ENCODE measurements around the gene HOXA6.

Gene HOXA6

DNA sequence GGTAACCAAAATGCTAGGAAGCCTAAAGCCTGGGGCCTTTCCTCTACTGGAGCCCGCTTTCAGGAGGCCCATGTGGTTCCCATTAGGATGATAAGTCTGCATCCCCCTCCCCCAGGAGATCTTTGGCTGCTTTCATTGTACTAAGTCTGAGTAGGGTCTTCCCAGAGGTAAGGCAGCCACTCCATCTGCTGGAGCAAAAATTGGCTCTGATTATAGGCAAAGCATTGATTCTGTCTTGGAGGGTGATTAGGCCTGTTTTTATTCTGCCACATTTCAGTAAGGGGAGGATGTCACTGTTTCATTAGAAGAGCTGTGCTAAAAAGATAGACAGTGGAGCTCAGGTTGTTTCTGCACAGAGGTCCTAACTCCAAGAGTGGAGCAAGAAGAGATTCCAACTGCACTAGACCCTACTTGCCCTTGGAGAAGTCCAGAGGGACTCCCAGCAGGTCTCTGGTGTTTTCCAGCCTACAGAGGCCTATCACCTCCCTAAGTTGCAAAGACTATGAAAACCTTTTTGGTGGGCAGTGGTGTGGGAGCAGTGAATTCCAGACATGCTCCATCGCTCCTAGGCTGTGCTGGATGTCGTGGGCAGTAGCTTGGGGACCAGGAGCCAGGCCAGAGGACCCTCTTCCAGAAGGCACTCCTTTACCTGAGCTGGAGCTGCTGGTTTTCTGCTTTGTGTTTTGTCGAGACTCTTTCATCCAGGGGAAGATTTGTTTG lies 37.9 kb downstream of the HOXA6 start:
- Histone ChIP-seq H3K27ac (ENCODE audit: low read length) (no peak overlapping the region), H3K4me3 (ENCODE audit: low read length) (no peak overlapping the region), H3K9me3 (ENCODE audit: control insufficient read depth, insufficient read depth, low read length) (no peaks in the 10 kb centered on the region), H3K4me1 (ENCODE audit: control insufficient read depth, insufficient read depth, low read length) (peaks cover 6% of the 10 kb centered on the region; the same call in 1 of the 2 replicates), H3K36me3 (ENCODE audit: control insufficient read depth, insufficient read depth, low read length) (no peaks in the 10 kb centered on the region), H3K27me3 (ENCODE audit: control insufficient read depth, insufficient read depth, low read length) (peaks cover 92% of the 10 kb centered on the region)
- DNase-seq (ENCODE audit: low read depth, low spot score), result no peak
- no CpG with 5 or more reads among the region's 4 CpGs for WGBS (ENCODE audit: insufficient coverage, insufficient read length)

DNA sequence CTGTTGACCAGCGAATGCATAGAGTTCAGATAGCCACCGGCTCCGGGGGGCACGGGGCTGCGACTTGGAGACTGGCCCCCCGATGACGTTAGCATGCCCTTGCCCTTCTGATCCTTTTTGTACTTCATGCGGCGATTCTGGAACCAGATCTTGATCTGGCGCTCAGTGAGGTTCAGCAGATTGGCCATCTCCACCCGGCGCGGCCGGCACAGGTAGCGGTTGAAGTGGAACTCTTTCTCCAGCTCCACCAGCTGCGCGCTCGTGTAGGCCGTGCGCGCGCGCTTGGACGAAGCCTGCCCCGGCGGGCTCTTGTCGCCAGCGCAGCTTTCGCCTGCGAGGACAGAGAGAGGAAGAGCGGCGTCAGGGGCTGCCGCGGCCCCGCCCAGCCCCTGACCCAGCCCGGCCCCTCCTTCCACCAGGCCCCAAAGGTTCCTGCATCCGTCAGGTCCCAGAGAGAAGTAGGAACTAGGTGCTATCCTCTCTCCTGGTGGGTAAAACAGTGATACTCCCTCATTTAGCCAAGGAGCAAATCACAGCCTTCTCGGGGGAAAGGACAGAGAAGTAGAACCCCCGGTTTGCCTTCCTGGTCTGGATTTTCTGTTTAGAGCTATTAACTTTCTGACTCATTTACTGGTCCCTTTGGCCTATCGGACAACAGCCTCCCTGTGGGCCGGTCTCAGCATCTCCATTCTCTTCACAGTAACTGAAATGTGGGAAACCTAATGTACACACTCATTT lies 39.0 kb downstream of the HOXA6 start:
- Histone ChIP-seq H3K36me3 (ENCODE audit: control insufficient read depth, insufficient read depth, low read length) (no peaks in the 10 kb centered on the region), H3K4me1 (ENCODE audit: control insufficient read depth, insufficient read depth, low read length) (peaks cover 6% of the 10 kb centered on the region; the same call in 1 of the 2 replicates), H3K9me3 (ENCODE audit: control insufficient read depth, insufficient read depth, low read length) (no peaks in the 10 kb centered on the region), H3K27ac (ENCODE audit: low read length) (no peak overlapping the region), H3K27me3 (ENCODE audit: control insufficient read depth, insufficient read depth, low read length) (peaks cover 97% of the 10 kb centered on the region), H3K4me3 (ENCODE audit: low read length) (no peak overlapping the region; the same call in 1 of the 2 replicates)
- no CpG with 5 or more reads among the region's 41 CpGs for WGBS (ENCODE audit: insufficient coverage, insufficient read length)
- DNase-seq (ENCODE audit: low read depth, low spot score), result no peak

DNA sequence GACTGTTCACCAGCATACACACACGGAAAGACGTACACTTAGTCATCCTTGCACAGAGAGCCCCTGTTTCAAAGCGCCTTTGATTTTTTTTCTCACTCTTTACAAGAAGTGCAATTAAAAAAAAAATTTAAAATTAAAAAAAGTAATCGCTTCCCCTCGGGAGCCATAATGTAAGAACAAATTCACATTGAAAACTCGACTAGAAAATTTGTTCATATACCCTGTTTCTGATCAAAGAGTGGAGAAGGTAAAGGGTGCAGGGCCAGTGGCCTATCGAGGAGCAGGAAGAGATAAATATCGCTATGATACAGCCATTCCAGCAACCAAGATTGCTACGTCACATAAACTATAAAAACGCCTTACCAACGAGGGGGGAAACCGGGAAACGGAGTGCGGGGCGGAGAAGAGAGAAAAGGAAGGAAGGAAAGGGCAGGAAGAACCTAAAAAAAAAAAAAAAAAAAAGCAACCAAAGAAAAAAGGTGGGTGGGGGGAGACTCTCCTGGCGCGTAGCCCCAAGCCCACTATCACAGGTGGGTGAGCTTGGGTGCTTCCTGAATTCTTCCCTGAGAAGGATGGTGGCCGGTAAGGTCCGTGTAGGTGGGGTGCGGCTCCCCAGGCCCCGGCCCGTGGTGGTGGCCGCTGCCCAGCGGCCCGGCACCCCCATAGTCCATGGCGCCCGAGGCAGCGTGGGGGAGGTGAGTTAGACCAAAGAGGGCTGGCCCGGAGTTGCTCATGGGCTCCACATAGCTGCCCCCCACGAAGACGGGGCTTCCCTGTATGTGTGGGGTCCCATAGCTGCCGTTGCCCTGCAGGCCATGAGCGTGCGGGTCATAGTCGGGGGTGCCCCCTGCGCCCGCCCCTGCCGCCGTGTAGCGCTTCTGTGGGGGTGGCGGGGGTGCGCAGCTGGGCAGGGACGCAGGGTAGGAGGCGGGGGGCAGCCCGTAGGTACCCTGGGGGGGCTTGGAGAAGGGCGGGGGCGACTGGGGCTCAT lies 39.9 kb downstream of the HOXA6 start:
- H3K4me1 ChIP-seq (ENCODE audit: control insufficient read depth, insufficient read depth, low read length), result peaks cover 7% of the 10 kb centered on the region; the same call in 1 of the 2 replicates
- H3K27me3 ChIP-seq (ENCODE audit: control insufficient read depth, insufficient read depth, low read length), result peaks cover 97% of the 10 kb centered on the region
- DNase-seq (ENCODE audit: low read depth, low spot score), result no peak
- no peaks in the 10 kb centered on the region for H3K36me3 ChIP-seq (ENCODE audit: control insufficient read depth, insufficient read depth, low read length)
- H3K27ac ChIP-seq (ENCODE audit: low read length), result no peak overlapping the region
- no peak overlapping the region; the same call in 1 of the 2 replicates for H3K4me3 ChIP-seq (ENCODE audit: low read length)
- no CpG with 5 or more reads among the region's 47 CpGs for WGBS (ENCODE audit: insufficient coverage, insufficient read length)
- no peaks in the 10 kb centered on the region for H3K9me3 ChIP-seq (ENCODE audit: control insufficient read depth, insufficient read depth, low read length)

DNA sequence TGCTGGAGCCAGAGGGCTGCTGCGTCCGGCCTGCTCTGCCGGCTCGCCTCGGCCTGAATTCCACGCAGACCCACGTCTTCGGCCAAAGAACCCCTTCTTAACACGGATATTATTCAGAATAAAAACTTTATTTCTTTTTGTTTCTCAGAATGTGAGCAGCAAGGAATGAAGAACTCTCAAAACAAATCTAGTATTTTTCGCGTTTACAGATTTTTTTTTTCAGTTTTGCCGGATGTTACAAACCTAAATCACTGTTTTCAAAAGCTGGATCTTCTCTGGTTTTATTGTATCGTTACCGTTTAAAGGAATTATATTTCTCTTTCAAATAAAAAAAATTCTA lies 40.7 kb downstream of the HOXA6 start:
- no CpG with 5 or more reads among the region's 14 CpGs for WGBS (ENCODE audit: insufficient coverage, insufficient read length)
- Histone ChIP-seq H3K27me3 (ENCODE audit: control insufficient read depth, insufficient read depth, low read length) (peaks cover 96% of the 10 kb centered on the region), H3K4me3 (ENCODE audit: low read length) (no peak overlapping the region)

DNA sequence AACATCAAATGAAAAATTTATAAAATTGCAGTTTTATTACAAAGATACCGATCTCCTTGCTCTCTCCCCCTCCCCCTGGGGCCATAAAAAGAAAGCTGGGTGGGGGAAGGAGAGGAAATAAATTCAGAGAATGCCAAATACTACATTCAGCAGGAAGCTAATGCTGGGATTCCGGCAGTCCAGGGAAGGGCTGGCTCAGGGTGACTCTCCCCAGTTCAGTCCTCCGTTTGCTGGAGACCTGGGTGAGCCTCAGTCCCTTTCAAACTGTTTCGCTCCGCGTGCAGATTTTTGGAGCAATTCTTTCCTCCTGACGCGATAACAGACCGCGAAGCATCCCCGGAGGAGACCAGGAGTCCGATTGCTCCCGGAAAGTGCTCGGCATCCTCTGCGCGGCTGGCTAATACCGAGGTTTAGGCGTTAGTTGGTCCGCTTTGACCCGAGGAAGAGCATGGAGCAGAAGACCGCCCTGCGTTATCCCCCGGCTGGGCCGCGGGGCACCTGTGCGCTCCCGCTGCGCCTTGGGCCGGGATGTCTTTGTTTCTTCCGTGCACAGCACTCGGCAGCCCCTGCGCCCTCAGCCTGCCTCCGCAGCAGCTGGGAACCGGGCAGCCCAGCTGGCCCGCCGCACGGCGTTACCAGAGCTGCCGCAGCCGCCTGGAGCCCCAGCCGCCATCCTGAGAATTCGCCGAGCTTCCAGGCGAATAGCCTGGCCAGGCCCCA lies 41.2 kb downstream of the HOXA6 start:
- Histone ChIP-seq H3K36me3 (ENCODE audit: control insufficient read depth, insufficient read depth, low read length) (no peaks in the 10 kb centered on the region), H3K27ac (ENCODE audit: low read length) (no peak overlapping the region), H3K27me3 (ENCODE audit: control insufficient read depth, insufficient read depth, low read length) (peaks cover 96% of the 10 kb centered on the region), H3K4me3 (ENCODE audit: low read length) (no peak overlapping the region), H3K4me1 (ENCODE audit: control insufficient read depth, insufficient read depth, low read length) (peaks cover 7% of the 10 kb centered on the region; the same call in 1 of the 2 replicates), H3K9me3 (ENCODE audit: control insufficient read depth, insufficient read depth, low read length) (no peaks in the 10 kb centered on the region)
- WGBS (ENCODE audit: insufficient coverage, insufficient read length), result no CpG with 5 or more reads among the region's 44 CpGs
- DNase-seq (ENCODE audit: low read depth, low spot score), result no peak

More for the DNA sequence above, 40.7 kb downstream of the HOXA6 start:
- no peaks in the 10 kb centered on the region for H3K9me3 ChIP-seq (ENCODE audit: control insufficient read depth, insufficient read depth, low read length)
- DNase-seq (ENCODE audit: low read depth, low spot score), result no peak
- H3K36me3 ChIP-seq (ENCODE audit: control insufficient read depth, insufficient read depth, low read length), result no peaks in the 10 kb centered on the region
- H3K27ac ChIP-seq (ENCODE audit: low read length), result no peak overlapping the region
- peaks cover 7% of the 10 kb centered on the region; the same call in 1 of the 2 replicates for H3K4me1 ChIP-seq (ENCODE audit: control insufficient read depth, insufficient read depth, low read length)

DNA sequence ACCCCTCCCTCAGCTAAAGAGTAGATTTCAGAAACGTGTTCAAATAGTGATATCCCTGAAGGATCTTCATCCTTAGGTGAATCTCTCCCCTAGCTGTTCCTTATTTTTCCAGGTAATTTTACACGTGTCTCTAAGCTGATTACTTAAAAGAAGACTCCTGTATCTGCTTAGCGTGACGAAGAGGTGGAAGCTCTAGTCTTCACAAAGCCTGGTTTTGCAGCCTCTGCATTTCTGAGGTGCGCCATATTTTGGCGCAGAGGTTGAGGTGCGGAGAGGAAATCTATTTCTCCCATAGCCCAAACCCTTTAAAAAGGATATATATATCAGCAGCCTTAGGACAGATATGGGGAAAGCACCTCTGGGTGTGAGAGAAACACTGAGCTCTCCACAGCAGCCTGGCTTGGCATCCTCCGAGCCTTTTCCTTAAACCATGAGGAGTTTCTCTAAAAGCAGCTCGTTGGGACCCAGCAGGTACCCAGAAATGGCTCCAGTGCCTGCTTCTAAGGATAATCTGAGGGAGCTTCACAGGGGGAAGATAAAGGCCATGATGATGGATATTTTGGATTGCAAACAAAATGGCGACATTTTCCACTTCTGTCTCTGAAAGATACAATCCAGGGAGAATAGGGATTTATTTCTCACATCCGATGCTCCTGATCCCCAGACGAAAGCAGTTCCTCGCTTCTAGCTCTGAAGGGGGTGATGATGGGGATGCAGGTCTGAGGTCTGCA lies 42.1 kb downstream of the HOXA6 start:
- Histone ChIP-seq H3K9me3 (ENCODE audit: control insufficient read depth, insufficient read depth, low read length) (no peaks in the 10 kb centered on the region), H3K27ac (ENCODE audit: low read length) (no peak overlapping the region), H3K27me3 (ENCODE audit: control insufficient read depth, insufficient read depth, low read length) (peaks cover 96% of the 10 kb centered on the region), H3K4me3 (ENCODE audit: low read length) (no peak overlapping the region), H3K4me1 (ENCODE audit: control insufficient read depth, insufficient read depth, low read length) (peaks cover 7% of the 10 kb centered on the region; the same call in 1 of the 2 replicates), H3K36me3 (ENCODE audit: control insufficient read depth, insufficient read depth, low read length) (no peaks in the 10 kb centered on the region)
- no CpG with 5 or more reads among the region's 13 CpGs for WGBS (ENCODE audit: insufficient coverage, insufficient read length)
- DNase-seq (ENCODE audit: low read depth, low spot score), result no peak

DNA sequence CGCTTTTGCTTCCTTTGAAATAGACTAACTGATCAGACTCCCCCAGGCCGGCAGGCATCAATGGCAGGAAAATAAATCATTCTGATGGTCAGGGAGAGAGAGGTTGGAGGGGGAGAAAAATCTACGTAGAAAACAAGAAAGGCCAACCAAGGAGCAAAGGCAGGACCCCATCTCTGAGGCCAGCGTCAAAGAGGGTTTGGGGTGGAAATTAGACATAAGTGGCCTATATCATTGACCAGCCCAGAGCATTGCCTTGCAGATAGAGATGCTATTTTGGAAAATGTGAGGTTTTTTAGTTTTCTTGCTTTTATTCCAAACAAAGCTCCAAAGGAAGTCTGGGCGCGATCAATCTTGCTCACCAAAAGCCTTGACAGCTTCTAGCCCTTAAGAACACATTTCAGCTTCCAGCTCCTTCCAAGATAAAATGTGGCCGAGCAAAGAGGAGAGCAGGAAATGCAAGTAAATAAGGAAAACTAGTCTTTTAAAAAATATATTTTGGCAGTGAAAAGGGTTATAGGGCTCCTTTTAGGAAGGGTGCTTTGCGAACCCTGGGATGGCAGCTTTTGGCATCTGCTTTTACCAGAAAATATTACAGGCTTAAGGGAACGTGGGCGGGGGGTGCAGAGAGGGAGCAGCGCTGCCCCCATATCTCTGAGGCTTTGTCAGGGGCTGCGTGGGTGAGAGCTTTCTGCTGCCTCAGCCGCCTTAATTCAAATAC lies 43.1 kb downstream of the HOXA6 start:
- no CpG with 5 or more reads among the region's 13 CpGs for WGBS (ENCODE audit: insufficient coverage, insufficient read length)
- Histone ChIP-seq H3K27ac (ENCODE audit: low read length) (no peak overlapping the region), H3K4me1 (ENCODE audit: control insufficient read depth, insufficient read depth, low read length) (peaks cover 7% of the 10 kb centered on the region; the same call in 1 of the 2 replicates), H3K4me3 (ENCODE audit: low read length) (no peak overlapping the region), H3K27me3 (ENCODE audit: control insufficient read depth, insufficient read depth, low read length) (peaks cover 93% of the 10 kb centered on the region), H3K9me3 (ENCODE audit: control insufficient read depth, insufficient read depth, low read length) (no peaks in the 10 kb centered on the region), H3K36me3 (ENCODE audit: control insufficient read depth, insufficient read depth, low read length) (no peaks in the 10 kb centered on the region)
- no peak for DNase-seq (ENCODE audit: low read depth, low spot score)

DNA sequence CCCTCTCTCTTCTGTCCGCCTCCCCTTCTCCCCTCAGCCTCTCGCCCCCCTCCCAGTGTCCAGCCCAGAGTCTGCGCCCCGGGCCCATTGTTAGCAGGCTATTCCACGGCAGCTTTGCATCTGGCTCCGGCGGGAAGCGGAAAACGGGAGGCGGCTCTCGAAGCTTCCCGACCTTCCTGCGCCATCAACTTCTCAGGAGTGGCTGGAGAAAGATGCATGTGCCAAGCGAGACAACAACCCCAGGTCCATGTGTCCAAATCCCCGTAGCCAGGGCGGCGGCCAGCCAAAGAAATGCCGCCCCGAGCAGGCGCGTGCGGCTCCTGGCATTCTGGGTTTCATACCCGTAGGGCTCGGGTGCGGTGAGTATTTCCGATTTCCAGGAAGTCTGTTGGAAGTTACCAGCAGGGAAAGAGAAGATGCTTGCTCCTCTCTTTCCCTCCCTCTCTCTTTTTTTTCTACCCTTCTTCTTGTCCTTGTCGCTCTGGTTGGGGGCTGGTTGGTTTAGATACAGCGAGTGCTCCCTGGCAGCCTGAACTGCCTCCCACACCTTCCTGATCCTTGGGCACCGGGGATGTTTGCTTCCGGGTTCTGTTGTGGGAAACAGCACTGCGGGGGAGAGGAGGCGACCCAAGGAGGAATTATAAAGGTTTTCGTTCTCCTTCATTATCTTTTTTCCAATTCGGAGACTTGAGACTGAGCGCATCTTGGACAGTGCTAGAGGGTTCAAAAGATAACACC lies 43.9 kb downstream of the HOXA6 start:
- Histone ChIP-seq H3K27me3 (ENCODE audit: control insufficient read depth, insufficient read depth, low read length) (peaks cover 93% of the 10 kb centered on the region), H3K9me3 (ENCODE audit: control insufficient read depth, insufficient read depth, low read length) (no peaks in the 10 kb centered on the region), H3K36me3 (ENCODE audit: control insufficient read depth, insufficient read depth, low read length) (no peaks in the 10 kb centered on the region), H3K4me3 (ENCODE audit: low read length) (no peak overlapping the region), H3K4me1 (ENCODE audit: control insufficient read depth, insufficient read depth, low read length) (peaks cover 7% of the 10 kb centered on the region; the same call in 1 of the 2 replicates), H3K27ac (ENCODE audit: low read length) (no peak overlapping the region)
- no CpG with 5 or more reads among the region's 35 CpGs for WGBS (ENCODE audit: insufficient coverage, insufficient read length)
- DNase-seq (ENCODE audit: low read depth, low spot score), result no peak
